HG02981 (cell line): ENCODE measurements around the gene SRBD1.
"Not testable (repeated sequence)": the region's sequence is repeated elsewhere in the genome, so short reads cannot be mapped to it uniquely, and the experiment has no call there.

Source experiments
- ATAC-seq: cut with Tn5 transposase; IDR thresholded peaks from one replicate; pipeline ENCODE4 v1.9.1; 2021; ENCODE audit warnings: mild to moderate bottlenecking, moderate library complexity; ENCODE audit not compliant: unreplicated experiment

The SRBD1 gene

DNA sequence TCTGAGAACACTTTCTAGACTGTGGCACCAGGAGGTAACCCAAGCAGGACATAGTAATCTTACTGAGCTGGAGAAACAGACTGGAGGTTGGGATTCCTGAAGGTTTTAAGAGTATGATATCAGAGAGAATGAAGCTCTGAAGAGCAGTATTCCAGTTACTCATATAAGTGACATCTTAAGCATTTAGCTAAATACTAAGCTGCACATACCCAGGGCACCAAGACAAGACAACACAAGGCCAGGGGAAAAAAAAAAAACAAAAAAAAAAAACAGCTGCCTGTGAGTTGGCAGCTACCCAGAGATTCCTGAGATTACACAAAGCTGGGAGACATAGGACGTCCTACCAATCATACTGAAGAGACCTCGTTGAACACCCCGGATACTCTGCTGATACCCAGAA is 175.8 kb downstream of the SRBD1 start:
- ATAC-seq, result no peak

DNA sequence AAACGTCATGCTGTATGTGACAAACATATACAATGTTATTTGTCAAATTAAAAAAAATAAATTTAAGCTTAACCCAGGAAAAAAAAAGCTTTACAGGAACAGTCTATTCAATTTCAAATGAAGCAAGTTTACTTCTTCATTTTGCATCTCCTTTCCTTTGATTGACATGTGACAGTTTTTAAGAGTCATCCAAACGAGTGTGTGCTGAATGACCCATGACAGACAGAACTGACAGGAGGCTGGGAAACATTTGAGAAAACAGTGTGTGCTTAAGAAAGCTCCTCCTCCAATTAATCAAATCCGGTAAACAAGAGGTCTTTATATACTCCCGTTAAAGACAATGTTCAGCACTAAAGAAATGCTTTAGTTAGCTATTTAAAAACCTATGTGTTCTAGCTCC is 177.7 kb downstream of the SRBD1 start:
- no peak for ATAC-seq

- ATAC-seq, result no peak
Observed at GRCh38 chr2:45432406-45432805, 178.7 kb downstream of the SRBD1 start.

- ATAC-seq, result not testable (repeated sequence)
Observed at GRCh38 chr2:45426025-45426424, 185.0 kb downstream of the SRBD1 start.

GRCh38 chr2:45422921-45423320 is 188.1 kb downstream of the SRBD1 start:
- ATAC-seq, result no peak

GRCh38 chr2:45418532-45418931 is 192.5 kb downstream of the SRBD1 start:
- ATAC-seq, result no peak

- no peak for ATAC-seq
Observed at GRCh38 chr2:45415534-45416123, 195.4 kb downstream of the SRBD1 start.

GRCh38 chr2:45412754-45413379 is 198.2 kb downstream of the SRBD1 start:
- ATAC-seq, result no peak

- no peak for ATAC-seq
Observed at GRCh38 chr2:45409677-45410076, 201.4 kb downstream of the SRBD1 start.

DNA sequence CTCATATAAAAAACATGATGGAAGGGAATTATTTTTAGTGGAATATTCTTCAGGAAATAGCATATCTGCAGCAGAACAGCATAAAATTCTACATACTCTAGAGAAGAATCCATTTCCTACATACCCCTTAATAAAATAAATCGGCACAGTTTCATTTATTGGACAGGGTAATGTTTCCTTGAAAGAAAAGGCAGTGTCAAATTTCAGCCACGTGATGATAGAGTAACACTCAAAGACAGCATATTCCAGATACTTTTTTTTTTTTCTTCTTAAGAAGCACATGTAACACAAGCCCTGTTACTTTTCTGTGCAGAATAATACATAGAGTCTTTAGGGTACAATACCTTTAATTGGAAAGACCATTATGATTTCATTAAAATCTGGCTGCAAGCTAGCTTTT is 204.4 kb downstream of the SRBD1 start:
- no peak for ATAC-seq

GRCh38 chr2:45404807-45405297 is 206.2 kb downstream of the SRBD1 start:
- no peak for ATAC-seq

- no peak for ATAC-seq
Observed at GRCh38 chr2:45403036-45403435, 208.0 kb downstream of the SRBD1 start.

GRCh38 chr2:45401431-45401922 is 209.6 kb downstream of the SRBD1 start:
- ATAC-seq, result no peak

DNA sequence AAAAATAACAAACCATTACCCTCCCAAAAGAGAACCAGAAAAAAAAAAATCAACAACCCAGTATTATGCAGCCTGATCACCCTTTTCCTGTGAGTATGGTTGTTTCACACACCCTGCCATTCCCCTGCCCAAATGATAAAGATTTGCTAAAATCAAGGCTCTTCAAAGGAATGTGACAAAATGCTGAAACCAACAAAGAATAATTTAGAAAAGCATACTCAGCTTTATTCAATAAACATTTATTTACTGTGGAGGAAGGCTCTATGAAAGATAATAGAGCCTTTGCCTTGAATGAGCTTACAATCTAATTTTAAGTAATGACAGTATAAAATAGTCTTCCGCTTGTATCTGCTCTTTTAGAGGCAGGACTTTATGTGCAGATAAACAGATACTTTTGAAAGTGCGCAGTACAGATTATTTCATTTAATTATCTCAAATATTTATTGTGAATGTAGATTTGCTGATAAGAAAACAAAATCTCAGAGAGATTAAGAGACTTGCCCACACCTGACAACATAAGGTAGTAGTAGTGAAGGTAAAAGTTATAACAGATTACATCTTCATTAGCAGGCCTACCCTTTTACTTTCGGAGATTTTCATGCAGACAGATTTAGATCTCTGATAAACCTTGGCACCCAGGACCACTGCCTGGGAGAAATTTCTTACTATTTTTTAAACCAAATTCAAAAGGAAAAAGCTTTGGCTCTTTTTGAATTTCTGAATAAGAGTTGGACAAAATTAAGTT is 211.9 kb downstream of the SRBD1 start:
- ATAC-seq, result no peak

DNA sequence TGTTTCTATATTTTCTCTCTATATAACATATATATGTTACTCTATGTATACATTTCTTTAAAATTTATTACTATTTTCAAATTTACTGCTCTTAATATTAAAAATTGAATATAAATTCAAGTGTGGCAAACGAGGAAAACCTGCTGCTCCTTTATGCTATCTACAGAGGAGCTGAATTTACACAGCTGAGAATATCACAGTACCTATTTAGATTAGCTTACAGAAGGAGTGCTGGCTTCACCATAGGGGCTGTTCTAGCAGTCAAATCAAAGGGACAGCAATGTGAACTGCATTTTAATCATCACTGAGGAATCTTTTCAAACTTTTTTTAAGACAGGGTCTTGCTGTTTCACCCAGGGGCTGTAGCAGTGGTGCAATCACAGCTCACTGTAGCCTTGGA is 213.8 kb downstream of the SRBD1 start:
- no peak for ATAC-seq

GRCh38 chr2:45396671-45397070 is 214.4 kb downstream of the SRBD1 start:
- no peak for ATAC-seq

DNA sequence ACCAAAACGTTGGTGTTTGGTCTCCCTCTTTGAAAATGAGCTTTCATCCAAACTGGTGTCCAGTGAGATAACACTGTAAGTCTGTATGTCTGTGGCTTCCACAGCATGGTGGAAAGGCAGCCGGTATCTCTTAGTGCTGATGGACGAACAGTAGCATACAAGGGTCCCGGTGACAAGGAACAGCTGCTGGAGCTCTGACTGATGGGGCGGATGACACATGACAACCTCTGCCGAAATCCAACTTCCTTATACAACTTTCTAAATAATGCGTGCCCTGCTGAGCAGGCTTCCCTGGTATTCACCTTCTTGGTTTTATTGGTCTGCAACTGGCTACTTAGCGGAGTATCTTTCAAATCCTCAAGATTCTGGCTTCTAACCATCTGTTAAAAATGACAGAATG is 216.2 kb downstream of the SRBD1 start:
- ATAC-seq, result no peak

GRCh38 chr2:45394216-45394615 is 216.9 kb downstream of the SRBD1 start:
- no peak for ATAC-seq

- no peak for ATAC-seq
Observed at GRCh38 chr2:45391866-45392265, 219.2 kb downstream of the SRBD1 start.

DNA sequence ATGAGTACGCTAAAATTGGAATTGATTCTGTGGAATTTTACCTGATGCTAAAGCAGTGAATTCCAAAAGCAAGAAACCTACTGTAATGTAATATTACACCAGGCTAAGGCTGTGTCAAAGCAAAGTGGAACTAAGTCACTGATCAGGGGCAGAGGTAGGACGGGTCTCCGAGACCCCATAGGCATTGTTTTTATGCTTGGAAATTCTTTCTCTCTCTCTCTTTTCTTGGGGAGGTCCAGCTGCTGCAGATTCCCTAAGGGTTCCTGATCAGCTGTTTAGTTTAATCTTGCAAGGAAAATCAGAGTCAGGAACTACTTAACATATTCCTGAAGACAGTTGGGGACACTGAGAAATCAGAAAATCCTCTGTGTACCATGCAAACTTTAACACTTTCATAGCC is 220.2 kb downstream of the SRBD1 start:
- ATAC-seq, result no peak

DNA sequence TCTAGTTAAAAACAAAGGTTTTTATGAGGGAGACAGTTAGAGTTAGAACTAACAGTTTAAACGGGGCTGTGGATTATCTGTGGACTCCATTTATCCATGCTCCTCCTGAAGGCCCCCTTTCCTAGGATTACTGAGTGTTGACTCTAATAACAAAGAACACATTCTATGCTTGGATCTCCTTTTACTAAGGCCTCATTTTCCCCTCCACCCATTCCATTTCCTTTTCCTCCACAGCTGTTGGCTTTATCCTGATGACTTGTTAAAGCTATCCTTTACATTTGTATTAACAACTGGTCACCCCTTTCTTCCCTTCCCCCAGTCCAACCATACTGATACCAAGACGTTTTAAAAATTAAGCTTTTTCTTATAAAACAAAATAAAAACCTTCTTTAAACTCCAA is 220.6 kb downstream of the SRBD1 start:
- ATAC-seq, result no peak

DNA sequence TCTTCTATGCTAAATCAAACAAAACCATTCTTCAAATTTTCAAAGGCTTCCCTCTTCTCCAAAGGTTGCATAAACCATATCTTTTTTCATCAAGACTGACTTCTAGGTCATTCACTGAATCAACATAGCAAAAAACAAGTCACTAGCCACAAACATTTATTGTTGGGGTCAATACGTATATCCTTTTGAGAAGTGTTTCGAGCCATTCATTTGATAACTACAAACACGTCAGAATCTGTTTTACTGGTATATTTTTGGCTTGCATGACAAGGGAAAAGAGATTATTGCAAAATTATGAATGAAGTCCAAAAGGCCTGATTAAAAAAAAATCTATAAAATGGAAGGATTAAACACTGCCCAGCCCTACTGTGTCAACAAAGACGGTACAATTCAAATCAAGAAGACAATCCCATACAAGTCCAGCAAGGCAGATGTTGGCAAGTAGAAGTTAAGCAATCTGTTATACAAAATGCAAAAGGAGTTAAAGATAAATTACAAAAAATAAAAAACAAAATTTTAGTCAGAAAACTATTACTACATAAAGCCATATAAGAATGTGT is 222.4 kb downstream of the SRBD1 start:
- ATAC-seq, result no peak
